Posterior cingulate gyrus (tissue), 11 donors: ENCODE measurements around the gene KCNMA1.
A peak's percentile ranks its signal among the peaks of the same experiment; 100 is the strongest.
"Not testable (repeated sequence)": the region's sequence is repeated elsewhere in the genome, so short reads cannot be mapped to it uniquely, and the experiment has no call there.

Experiments
- DNase-seq, 10 donors: peaks; one replicate each; pipeline versions ENCODE4 v3.0.0 to v3.0.0-alpha.2; 2020 to 2021; ENCODE audit warnings: mixed read lengths in 3 of 10
- intact Hi-C: fragments of 100-400 bp; cut with DNase I; formaldehyde crosslinking; loops from one replicate; pipeline ENCODE4 v1.15.1; 2023

KCNMA1 gene

GRCh38 chr10:77664696-77665095, 27.1 kb upstream of the KCNMA1 start:
- intact Hi-C loops, result no loop called here

GRCh38 chr10:77664008-77664407, 26.4 kb upstream of the KCNMA1 start:
- intact Hi-C loops, result no loop called here
- no peak for DNase-seq

More at GRCh38 chr10:77664696-77665095, 27.1 kb upstream of the KCNMA1 start:
- no peak for DNase-seq

- DNase-seq, result no peak
- intact Hi-C loops, result no loop called here
Observed at GRCh38 chr10:77661674-77662073, 24.1 kb upstream of the KCNMA1 start.

- intact Hi-C loops, result no loop called here
- no peak for DNase-seq
Observed at GRCh38 chr10:77661100-77661499, 23.5 kb upstream of the KCNMA1 start.

GRCh38 chr10:77659046-77659670, 21.6 kb upstream of the KCNMA1 start:
- intact Hi-C loops, DNase-seq: not testable (repeated sequence)

GRCh38 chr10:77653210-77653609, 15.6 kb upstream of the KCNMA1 start:
- DNase-seq, result no peak
- intact Hi-C loops, result no loop called here

GRCh38 chr10:77649333-77650331, 12.0 kb upstream of the KCNMA1 start:
- intact Hi-C loops, result no loop called here
- DNase-seq, result no peak

- no peak for DNase-seq
- intact Hi-C loops, result no loop called here
Observed at GRCh38 chr10:77648472-77648871, 10.9 kb upstream of the KCNMA1 start.

GRCh38 chr10:77647543-77648293, 10.1 kb upstream of the KCNMA1 start:
- intact Hi-C loops, result no loop called here
- no peak for DNase-seq

- intact Hi-C loops, result no loop called here
- DNase-seq, result no peak
Observed at GRCh38 chr10:77644557-77645243, 7.1 kb upstream of the KCNMA1 start.

GRCh38 chr10:77643795-77644468, 6.3 kb upstream of the KCNMA1 start:
- intact Hi-C loops, result no loop called here
- no peak for DNase-seq

- intact Hi-C loops, result loop anchor here (1.0 to 2.0 kb wide), 2 partner anchors 249 to 469 kb away; no protein-coding TSS in a partner anchor
- DNase-seq, result peak in 4 of 10 donors; percentile 51 to 63 (median 60)
Observed at GRCh38 chr10:77641788-77642397, 4.3 kb upstream of the KCNMA1 start.

- intact Hi-C loops, result loop anchor here (2.0 kb wide), 1 partner anchor 249 kb away; no protein-coding TSS in a partner anchor
- DNase-seq, result no peak
Observed at GRCh38 chr10:77641344-77641743, 3.7 kb upstream of the KCNMA1 start.

- no peak for DNase-seq
- intact Hi-C loops, result loop anchor here (2.0 kb wide), 1 partner anchor 247 kb away; no protein-coding TSS in a partner anchor
Observed at GRCh38 chr10:77640167-77640566, 2.6 kb upstream of the KCNMA1 start.

GRCh38 chr10:77639756-77640155, 2.1 kb upstream of the KCNMA1 start:
- intact Hi-C loops, result loop anchor here (2.0 to 5.0 kb wide), 2 partner anchors 127 to 247 kb away; no protein-coding TSS in a partner anchor
- DNase-seq, result no peak

GRCh38 chr10:77638321-77639101, 903 bp upstream of the KCNMA1 start:
- intact Hi-C loops, result loop anchor here (5.0 kb wide), 1 partner anchor 126 kb away; no protein-coding TSS in a partner anchor

GRCh38 chr10:77636967-77637531, 559 bp downstream of the KCNMA1 start:
- intact Hi-C loops, result loop anchor here (5.0 kb wide), 1 partner anchor 125 kb away; no protein-coding TSS in a partner anchor
- DNase-seq, result peak in 4 of 10 donors; percentile 19 to 85 (median 74)

More at GRCh38 chr10:77638321-77639101, 903 bp upstream of the KCNMA1 start:
- DNase-seq, result peak in 9 of 10 donors; percentile 37 to 95 (median 64)
